Naive B cell (primary cell): ENCODE measurements around the gene SAP30BP. TPM values are rescaled to one million over a fixed set of nuclear protein-coding genes. Genes with fewer than 3 reads are reported as not detected.

ENCODE experiments used
- ATAC-seq, 2 donors: fragments of 150-1000 bp; cut with Tn5 transposase; 2 replicates each; pipeline ENCODE4 v1.10.0; 2021; ENCODE audit warnings: low read depth in 2 of 2, mild to moderate bottlenecking in 2 of 2, moderate library complexity in 2 of 2
- DNase-seq: peaks from one replicate; pipeline ENCODE4 v3.0.0; 2022
- H3K27ac Mint-ChIP-seq, 6 donors: one replicate each; pipeline ENCODE4 v1.8.0; 2020 to 2022; ENCODE audit warnings: mild to moderate bottlenecking in 6 of 6, mixed read lengths in 6 of 6, moderate library complexity in 5 of 6, inconsistent platforms in 2 of 6
- H3K27me3 Mint-ChIP-seq, 3 donors: one replicate each; pipeline ENCODE4 v1.8.0; 2021 to 2022; ENCODE audit warnings: mixed read lengths in 3 of 3, mild to moderate bottlenecking in 1 of 3
- H3K36me3 Mint-ChIP-seq, 2 donors: one replicate each; pipeline ENCODE4 v1.8.0; 2020 to 2022; ENCODE audit warnings: mixed read lengths in 2 of 2, inconsistent platforms in 1 of 2, mild to moderate bottlenecking in 1 of 2
- H3K4me1 Mint-ChIP-seq, 3 donors: one replicate each; pipeline ENCODE4 v1.8.0; 2020 to 2022; ENCODE audit warnings: mixed read lengths in 3 of 3, inconsistent platforms in 1 of 3, mild to moderate bottlenecking in 1 of 3, moderate library complexity in 1 of 3
- H3K4me3 Mint-ChIP-seq, 8 donors: one replicate each; pipeline ENCODE4 v1.8.0; 2020 to 2022; ENCODE audit warnings: mild to moderate bottlenecking in 8 of 8, mixed read lengths in 8 of 8, moderate library complexity in 8 of 8, inconsistent platforms in 2 of 8
- H3K9me3 Mint-ChIP-seq, 7 donors: one replicate each; pipeline ENCODE4 v1.8.0; 2020 to 2022; ENCODE audit warnings: mixed read lengths in 7 of 7, mild to moderate bottlenecking in 5 of 7, inconsistent platforms in 2 of 7, moderate library complexity in 1 of 7
- polyA plus RNA-seq, 6 donors: library from polyadenylated mRNA; unstranded; fragments of 300-500 nt; fragmentation: Illumina TruSeq; gene quantifications; one replicate each; pipeline ENCODE4 v1.2.3, GENCODE V29; 2021; ENCODE audit warnings: low read depth in 6 of 6

Gene SAP30BP
- polyA plus RNA-seq, 6 donors from 2014 or later = 72.3 to 105 (median 95.6) TPM

DNA sequence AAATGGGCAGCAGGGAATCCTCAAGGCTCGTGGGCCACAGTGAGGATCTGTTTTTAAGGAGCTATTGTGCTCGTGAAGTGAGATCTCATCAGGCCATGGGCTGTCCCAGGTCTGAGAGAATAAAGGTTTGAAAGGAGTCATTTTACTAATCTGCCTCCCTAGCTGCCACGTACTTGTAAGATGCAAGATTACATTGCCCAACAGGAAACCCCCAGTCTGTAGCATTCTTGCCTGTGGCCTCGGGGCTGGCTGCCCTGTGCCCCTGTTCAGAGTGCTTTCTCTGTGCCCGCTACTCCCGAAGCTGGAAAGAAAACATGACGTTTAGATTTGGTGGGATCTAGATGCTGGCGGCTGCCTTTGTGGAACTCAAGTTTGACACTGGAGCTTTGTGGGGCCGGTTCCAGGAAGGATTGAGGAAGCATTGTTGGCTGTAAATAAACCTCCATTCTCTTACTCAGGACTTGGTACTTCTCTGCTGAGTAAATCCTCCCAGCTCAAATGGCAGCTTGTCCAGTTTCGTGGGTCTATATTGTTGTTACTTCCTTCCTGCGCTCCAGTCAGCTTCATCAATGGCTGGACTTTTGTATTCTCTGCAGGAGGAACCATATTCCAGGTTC, 21.2 kb downstream of the SAP30BP start:
- H3K4me1 Mint-ChIP-seq = peaks cover 44 to 83% (median 65%) of the 10 kb centered on the region in 3 donors

DNA sequence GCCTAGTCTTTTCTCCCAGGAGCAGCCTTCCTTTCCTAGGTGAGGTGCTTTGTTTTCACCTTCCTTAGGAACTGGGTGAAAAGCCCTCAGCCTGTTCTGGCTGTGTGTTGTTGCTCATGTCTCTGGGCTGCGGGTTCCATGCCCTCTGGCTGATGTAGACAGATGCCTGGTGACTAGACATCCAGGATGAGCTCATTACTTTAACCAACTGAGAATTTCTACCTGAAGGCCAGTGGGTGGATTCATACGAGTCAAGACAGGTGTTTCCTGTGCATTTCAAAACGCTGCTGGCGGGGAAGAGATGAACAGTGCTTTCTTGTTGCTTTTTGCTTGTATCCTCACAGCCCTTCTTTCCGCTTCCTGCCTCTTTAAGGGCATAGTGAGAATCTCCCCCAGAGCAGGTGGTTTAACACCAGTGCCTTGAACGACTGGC, 22.3 kb downstream of the SAP30BP start:
- Mint-ChIP-seq H3K4me3 (peak overlapping the region; percentile 10 to 89 (median 80)), H3K36me3 (no peaks in the 10 kb centered on the region), H3K9me3 (no peaks in the 10 kb centered on the region), H3K27me3 (no peaks in the 10 kb centered on the region), H3K4me1 (peaks cover 44 to 76% (median 65%) of the 10 kb centered on the region in 3 donors), H3K27ac (peak overlapping the region; percentile 77 to 97 (median 94))
- DNase-seq (peak; percentile 66), ATAC-seq (peak; percentile 90 to 92)

More for the DNA sequence above, 21.2 kb downstream of the SAP30BP start:
- no peak for DNase-seq
- no peaks in the 10 kb centered on the region for H3K9me3 Mint-ChIP-seq
- H3K4me3 Mint-ChIP-seq = peak overlapping the region; percentile 2 to 89 (median 76)
- no peaks in the 10 kb centered on the region for H3K36me3 Mint-ChIP-seq
- ATAC-seq = no peak
- H3K27me3 Mint-ChIP-seq = no peaks in the 10 kb centered on the region
- H3K27ac Mint-ChIP-seq = peak overlapping the region; percentile 77 to 99 (median 94)

DNA sequence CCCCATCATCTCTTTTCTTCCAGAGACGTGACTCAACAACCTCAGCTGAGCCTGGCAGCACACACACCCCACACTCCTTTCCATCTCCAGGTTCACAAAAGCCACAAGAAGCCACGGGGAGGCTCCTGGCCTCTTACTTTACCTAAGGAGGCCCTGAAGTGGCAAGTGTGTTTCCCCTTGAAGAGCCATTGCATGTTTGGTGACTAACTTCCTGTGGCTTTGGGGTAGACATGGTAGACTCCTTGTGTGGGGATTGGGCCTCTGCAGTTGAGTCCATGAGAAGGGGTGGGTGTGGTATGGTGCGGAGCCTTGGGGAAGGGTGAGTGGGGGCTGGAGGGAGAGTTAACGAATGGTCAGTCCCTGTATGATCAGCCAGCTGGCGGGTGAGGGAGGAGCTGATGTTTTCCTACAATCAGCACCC, 24.2 kb downstream of the SAP30BP start:
- peaks cover 40 to 60% (median 52%) of the 10 kb centered on the region in 3 donors for H3K4me1 Mint-ChIP-seq

DNA sequence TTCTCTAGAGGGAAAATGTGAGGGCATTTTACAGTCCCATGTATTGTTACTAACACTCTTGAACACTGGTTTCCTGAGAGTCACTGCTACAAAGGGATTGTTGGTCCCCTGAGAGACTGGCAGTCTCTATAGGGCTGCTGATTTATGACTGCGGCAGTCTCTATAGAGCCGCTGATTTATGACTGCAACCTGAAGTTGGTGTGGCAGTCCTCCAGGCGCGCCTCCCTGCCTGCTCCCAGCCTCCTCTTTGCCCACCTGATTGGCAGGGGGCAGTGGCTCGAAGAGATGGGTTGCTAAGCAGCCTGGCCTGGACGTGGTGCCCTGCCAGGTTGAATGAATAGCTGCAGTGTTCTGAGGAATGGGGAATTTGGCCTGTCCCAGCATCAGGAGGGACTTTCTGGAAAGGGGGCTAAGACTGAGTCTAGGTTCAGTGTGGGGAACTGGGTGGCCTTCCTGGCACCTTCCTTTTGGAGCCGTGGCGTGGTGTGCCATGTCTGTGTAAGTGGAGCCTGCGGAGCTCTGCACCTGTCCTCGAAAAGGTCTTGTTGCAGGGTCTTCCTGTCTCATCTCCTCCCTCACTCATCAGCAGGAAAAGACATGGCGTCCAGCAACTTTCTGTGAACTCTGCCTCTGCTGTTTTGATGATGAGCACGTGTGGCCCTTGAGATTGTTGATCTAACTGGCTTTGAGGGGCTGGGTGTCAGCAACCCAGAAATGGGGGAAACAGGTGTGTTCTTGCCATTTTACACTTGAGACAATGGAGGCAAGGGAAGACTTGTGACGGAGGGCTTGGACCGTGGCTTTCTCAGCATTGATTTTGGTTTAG, 24.9 kb downstream of the SAP30BP start:
- no peaks in the 10 kb centered on the region for H3K9me3 Mint-ChIP-seq
- peak overlapping the region in 5 of 6 donors; percentile 26 to 97 (median 90) for H3K27ac Mint-ChIP-seq
- ATAC-seq (no peak), DNase-seq (no peak)
- no peaks in the 10 kb centered on the region for H3K27me3 Mint-ChIP-seq
- H3K4me3 Mint-ChIP-seq = peak overlapping the region in 3 of 8 donors; percentile 15 to 39 (median 33)
- peaks cover 39 to 55% (median 46%) of the 10 kb centered on the region in 3 donors for H3K4me1 Mint-ChIP-seq
- H3K36me3 Mint-ChIP-seq = peaks cover 6 to 8% of the 10 kb centered on the region in 2 donors

More for the DNA sequence above, 24.2 kb downstream of the SAP30BP start:
- Mint-ChIP-seq H3K27me3 (no peaks in the 10 kb centered on the region), H3K27ac (peak overlapping the region; percentile 26 to 97 (median 92)), H3K4me3 (peak overlapping the region in 3 of 8 donors; percentile 21 to 39 (median 30)), H3K36me3 (peaks cover 6 to 8% of the 10 kb centered on the region in 2 donors), H3K9me3 (no peaks in the 10 kb centered on the region)
- DNase-seq (no peak), ATAC-seq (no peak)

DNA sequence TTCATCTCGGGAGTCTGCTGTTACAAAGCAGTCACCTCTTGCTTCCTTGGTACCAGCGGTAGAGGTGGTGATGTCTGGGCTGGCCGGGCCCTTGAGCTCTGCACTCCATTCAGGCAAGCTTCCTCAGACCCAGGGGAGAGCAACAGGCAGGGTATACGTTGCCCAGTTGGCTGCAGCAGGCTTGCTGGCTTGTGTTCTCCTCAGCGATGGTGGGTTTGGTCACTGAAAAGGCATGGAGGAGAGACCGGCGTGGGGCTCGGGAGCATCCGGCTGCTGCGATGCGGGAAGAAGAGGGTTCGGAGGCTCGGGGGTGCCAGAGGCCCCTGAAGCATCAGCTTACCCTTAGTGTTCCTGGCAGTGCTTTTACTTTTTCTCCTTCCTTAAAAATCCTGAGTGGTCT, 25.8 kb downstream of the SAP30BP start:
- no peaks in the 10 kb centered on the region for H3K9me3 Mint-ChIP-seq
- H3K27me3 Mint-ChIP-seq = no peaks in the 10 kb centered on the region
- DNase-seq (no peak), ATAC-seq (no peak)
- peaks cover 8 to 11% of the 10 kb centered on the region in 2 donors for H3K36me3 Mint-ChIP-seq
- H3K4me3 Mint-ChIP-seq = no peak overlapping the region
- H3K27ac Mint-ChIP-seq = peak overlapping the region in 1 of 6 donors; percentile 93
- peaks cover 39 to 47% (median 45%) of the 10 kb centered on the region in 3 donors for H3K4me1 Mint-ChIP-seq

DNA sequence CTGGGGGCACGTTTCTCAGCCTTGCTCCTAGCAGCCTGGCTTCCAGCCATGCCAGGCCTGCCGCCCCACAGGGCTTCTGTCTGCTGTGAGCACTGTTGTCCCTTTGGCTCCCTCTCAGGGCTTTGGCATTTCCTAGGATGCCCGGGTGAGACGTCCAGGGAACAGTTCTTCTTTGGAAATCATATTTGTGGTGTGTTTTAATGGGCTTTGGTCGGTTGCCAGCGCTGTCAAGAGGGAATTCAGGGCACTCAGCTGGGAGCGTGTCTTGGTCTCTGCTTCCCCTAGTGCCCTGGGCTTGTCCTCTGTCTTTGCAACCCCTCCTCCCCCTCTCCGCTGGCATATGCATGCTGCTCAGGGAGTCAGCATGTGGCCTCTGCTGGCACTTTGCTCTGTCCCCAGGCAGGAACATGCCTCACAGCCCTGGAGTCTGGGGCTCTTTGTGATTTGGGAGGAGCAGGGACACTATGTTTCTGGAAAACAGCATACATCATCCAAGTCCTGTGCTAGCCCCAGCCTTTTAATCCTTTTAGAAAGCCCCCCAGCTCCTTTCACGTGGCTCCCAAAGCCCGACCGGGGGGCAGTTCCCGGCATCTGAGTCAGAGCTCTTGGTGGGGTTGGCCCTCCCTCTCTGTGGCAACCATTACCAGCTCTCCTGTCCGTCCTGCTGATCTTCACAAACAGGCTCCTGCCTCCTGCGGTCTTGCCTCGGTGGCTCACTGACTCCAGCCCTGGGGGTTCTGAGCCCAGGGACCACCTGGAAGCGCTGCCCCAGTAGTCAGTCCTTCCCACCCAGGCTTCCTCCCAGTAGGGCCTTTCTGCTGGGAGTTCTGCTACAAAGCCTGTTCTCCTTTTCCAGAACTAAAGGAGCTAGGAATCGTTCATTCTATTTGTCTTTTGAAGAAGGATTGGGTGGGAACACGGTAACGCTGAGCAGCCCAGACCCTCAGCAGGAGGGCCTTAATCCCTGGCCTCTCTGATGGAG, 26.7 kb downstream of the SAP30BP start:
- Mint-ChIP-seq H3K36me3 (peaks cover 8 to 13% of the 10 kb centered on the region in 2 donors), H3K27ac (peak overlapping the region in 1 of 6 donors; percentile 90)
- no peak for ATAC-seq

DNA sequence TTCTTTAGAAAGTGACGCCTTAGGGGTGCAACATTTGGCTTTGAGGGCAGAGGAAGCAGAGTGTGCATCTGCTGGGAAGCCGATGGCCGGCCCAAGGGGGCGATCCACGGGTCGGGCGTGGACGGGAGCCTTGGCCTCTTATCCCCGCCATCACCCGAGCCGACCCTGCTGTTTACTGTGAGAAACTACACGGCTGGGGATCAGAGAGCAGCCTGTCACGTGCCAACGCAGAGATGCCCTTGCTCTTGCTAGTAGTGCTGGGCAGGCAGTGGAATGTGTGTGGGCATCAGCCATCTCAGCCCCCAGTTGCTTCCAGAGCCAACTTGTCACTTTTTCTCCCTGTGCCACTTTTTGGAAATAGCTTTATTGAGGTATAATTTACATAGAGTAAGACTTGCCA, 27.4 kb downstream of the SAP30BP start:
- Mint-ChIP-seq H3K27ac (no peak overlapping the region), H3K4me3 (no peak overlapping the region), H3K9me3 (no peaks in the 10 kb centered on the region), H3K27me3 (no peaks in the 10 kb centered on the region), H3K36me3 (peaks cover 8 to 18% of the 10 kb centered on the region in 2 donors), H3K4me1 (peaks cover 26 to 35% (median 34%) of the 10 kb centered on the region in 3 donors)
- no peak for ATAC-seq
- no peak for DNase-seq

More for the DNA sequence above, 26.7 kb downstream of the SAP30BP start:
- Mint-ChIP-seq H3K4me3 (peak overlapping the region in 2 of 8 donors; percentile 41 to 63), H3K27me3 (no peaks in the 10 kb centered on the region), H3K4me1 (peaks cover 31 to 40% (median 38%) of the 10 kb centered on the region in 3 donors), H3K9me3 (no peaks in the 10 kb centered on the region)
- DNase-seq = no peak

DNA sequence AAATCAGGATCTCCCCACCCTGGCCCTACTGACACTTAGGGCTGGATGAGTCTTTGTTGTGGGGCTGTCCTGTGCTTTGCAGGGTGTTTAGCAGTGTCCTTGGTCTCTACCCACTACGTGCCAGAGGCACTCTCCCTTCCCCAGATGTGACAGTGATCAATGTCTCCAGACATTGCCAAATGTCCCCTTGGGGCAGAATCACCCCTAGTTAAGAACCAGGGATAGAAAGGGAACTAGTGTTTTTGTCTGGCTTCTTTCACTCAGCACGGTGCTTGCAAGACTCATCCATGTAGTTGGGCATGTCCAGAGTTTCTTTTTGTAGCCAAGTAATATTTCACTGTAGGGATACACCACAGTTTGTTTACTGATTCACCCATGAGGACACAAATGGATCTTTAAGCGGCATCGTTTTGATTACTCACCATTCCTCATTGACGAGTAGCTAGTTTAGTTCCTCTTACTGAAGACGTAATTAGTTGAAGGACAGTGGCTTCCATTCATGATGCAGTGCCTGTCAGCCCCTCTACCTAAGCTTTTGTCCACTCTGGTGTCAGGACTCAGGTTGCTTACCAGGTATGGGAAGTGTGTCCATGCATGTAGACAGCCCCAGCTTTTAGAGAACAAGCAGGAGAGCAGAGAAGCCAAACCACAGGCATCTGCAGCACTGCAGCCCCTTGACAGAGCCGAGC, 28.1 kb downstream of the SAP30BP start:
- Mint-ChIP-seq H3K36me3 (peaks cover 8 to 22% of the 10 kb centered on the region in 2 donors), H3K4me1 (peaks cover 23 to 30% (median 29%) of the 10 kb centered on the region in 3 donors), H3K9me3 (no peaks in the 10 kb centered on the region), H3K27ac (peak overlapping the region in 1 of 6 donors; percentile 60), H3K27me3 (no peaks in the 10 kb centered on the region), H3K4me3 (no peak overlapping the region)
- DNase-seq = no peak
- no peak for ATAC-seq

DNA sequence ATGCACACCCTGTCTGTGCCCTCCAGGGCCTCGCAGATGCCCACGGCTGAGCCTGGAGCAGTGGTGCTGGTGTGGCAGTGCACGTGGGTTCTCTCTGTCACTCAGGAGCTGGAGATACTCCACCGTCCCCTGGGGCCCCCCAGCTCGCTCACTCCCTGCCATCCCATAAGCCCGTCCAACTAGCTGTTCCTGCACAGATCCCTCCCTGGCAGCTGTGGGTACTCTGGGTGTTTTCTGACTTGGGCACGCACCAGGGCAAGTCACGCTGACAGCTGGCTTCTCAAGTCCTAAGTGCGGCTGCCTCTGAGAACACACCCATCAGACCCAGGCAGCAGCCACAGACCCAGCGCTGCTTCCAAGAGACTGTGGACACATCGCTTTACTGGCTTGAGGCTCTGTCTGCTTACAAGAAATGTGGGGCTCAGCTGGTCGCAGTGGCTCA, 28.7 kb downstream of the SAP30BP start:
- DNase-seq = no peak
- ATAC-seq = no peak
- Mint-ChIP-seq H3K36me3 (peaks cover 8 to 22% of the 10 kb centered on the region in 2 donors), H3K4me1 (peaks cover 23 to 24% (median 24%) of the 10 kb centered on the region in 3 donors), H3K4me3 (no peak overlapping the region), H3K27ac (no peak overlapping the region), H3K27me3 (no peaks in the 10 kb centered on the region), H3K9me3 (no peaks in the 10 kb centered on the region)

DNA sequence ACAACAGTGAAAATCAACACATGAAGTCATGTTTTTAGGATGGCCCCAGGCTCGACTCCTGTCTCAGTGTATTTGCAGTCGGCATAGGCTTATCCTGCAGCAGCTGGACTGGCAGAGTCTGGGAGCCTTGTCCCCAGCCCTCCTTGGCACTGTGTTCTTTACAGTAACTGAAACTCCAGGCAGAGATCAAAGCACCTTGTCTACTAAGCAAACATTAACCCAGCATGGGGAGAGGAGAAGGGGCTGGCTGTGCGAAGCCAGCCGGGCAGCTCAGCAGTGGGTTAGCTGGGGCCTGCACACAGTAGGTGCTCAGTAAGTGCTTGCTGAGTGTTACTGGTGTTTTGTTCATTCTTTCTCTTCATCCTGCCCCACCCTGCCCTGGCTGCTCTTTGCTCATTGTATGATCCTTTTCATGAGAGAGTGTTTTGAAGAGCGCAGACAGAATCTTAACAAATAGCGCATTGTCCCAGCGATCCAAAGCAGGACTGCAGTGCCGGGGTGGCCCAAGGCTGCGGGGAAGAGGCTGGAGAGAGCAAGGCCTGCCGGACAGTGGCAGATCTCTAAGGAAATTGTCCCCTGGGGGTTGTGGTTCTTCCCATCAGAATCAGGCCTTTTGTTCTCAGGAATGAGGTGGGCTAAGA, 30.6 kb downstream of the SAP30BP start:
- H3K27me3 Mint-ChIP-seq = no peaks in the 10 kb centered on the region
- DNase-seq = no peak
- ATAC-seq = no peak
- peaks cover 11 to 33% of the 10 kb centered on the region in 2 donors for H3K36me3 Mint-ChIP-seq
- no peaks in the 10 kb centered on the region for H3K9me3 Mint-ChIP-seq
- H3K4me1 Mint-ChIP-seq = peaks cover 8 to 12% (median 12%) of the 10 kb centered on the region in 3 donors
- no peak overlapping the region for H3K27ac Mint-ChIP-seq
- H3K4me3 Mint-ChIP-seq = no peak overlapping the region

DNA sequence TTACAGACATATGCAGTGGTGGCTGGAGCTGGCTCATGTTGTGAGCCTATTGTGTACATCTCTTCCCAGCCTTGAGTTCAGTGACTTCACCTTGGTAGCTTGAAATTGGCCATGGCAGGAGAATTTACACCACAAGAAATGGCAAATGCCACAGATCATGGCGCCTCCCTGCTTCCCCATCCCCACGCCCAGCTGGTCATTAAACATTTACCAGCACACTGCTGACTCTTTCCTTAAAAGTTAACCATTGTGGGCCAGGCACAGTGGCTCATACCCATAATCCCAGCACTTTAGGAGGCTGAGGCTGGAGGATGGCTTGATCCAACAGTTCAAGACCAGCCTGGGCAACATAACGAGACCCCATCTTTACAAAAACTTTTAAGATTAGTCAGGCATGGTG, 31.5 kb downstream of the SAP30BP start:
- DNase-seq = no peak
- Mint-ChIP-seq H3K27me3 (no peaks in the 10 kb centered on the region), H3K27ac (no peak overlapping the region), H3K4me3 (no peak overlapping the region), H3K4me1 (peaks cover 8 to 12% (median 12%) of the 10 kb centered on the region in 3 donors), H3K36me3 (peaks cover 12 to 34% of the 10 kb centered on the region in 2 donors), H3K9me3 (no peaks in the 10 kb centered on the region)
- no peak for ATAC-seq

DNA sequence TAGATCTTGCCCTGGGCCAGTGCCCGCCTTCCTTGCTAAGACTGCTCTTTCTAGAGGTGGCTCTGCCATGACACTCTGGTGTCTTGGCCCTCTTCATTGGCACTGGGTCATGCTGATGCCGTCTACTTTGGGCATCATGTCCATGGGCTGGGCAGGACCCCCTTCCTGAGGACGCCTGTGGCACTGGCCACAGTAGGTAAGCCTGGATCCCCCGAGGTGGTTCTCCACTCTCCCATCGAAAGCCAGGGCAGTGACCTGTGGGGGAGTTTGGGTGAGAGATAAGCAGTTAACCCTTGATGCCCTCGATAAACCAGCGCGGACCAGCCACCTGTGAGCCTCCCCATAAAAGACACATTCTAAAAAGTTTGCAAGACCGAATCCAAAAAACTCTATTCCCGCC, 34.1 kb downstream of the SAP30BP start:
- Mint-ChIP-seq H3K4me3 (no peak overlapping the region), H3K4me1 (peaks cover 5 to 12% (median 9%) of the 10 kb centered on the region in 3 donors)

More for the DNA sequence above, 34.1 kb downstream of the SAP30BP start:
- ATAC-seq = no peak
- no peaks in the 10 kb centered on the region for H3K9me3 Mint-ChIP-seq
- peaks cover 12 to 33% of the 10 kb centered on the region in 2 donors for H3K36me3 Mint-ChIP-seq
- no peak for DNase-seq
- H3K27me3 Mint-ChIP-seq = no peaks in the 10 kb centered on the region
- H3K27ac Mint-ChIP-seq = no peak overlapping the region
